Trophoblast cell (in vitro differentiated cells and primary cell): ENCODE measurements around the gene CX3CR1.
"Not testable (repeated sequence)": the region's sequence is repeated elsewhere in the genome, so short reads cannot be mapped to it uniquely, and the experiment has no call there.

Experiments
- DNase-seq, 2 donors: peaks; one replicate each; pipeline ENCODE4 v3.0.0-alpha.2; 2016
- H2AFZ ChIP-seq: 2 replicates; pipeline ENCODE4 v1.6.1; 2013; ENCODE audit warnings: low read length, moderate library complexity, mild to moderate bottlenecking; ENCODE audit not compliant: insufficient read depth, poor library complexity
- H2AK5ac ChIP-seq: 2 replicates; pipeline ENCODE4 v1.6.1; 2013; ENCODE audit warnings: mild to moderate bottlenecking, low read length
- H2BK120ac ChIP-seq: 2 replicates; pipeline ENCODE4 v1.6.1; 2013; ENCODE audit warnings: low read length, mild to moderate bottlenecking, moderate library complexity; ENCODE audit not compliant: insufficient read depth, poor library complexity
- H2BK12ac ChIP-seq: 2 replicates; pipeline ENCODE4 v1.6.1; 2013; ENCODE audit warnings: mild to moderate bottlenecking, low read length, moderate library complexity
- H2BK5ac ChIP-seq: 2 replicates; pipeline ENCODE4 v1.6.1; 2013; ENCODE audit warnings: low read length, low read depth, moderate library complexity, mild to moderate bottlenecking; ENCODE audit not compliant: poor library complexity
- H3K14ac ChIP-seq: 2 replicates; pipeline ENCODE4 v1.6.1; 2013; ENCODE audit warnings: mild to moderate bottlenecking, low read length
- H3K18ac ChIP-seq: 2 replicates; pipeline ENCODE4 v1.6.1; 2013; ENCODE audit warnings: mild to moderate bottlenecking, low read length
- H3K23ac ChIP-seq: 2 replicates; pipeline ENCODE4 v1.6.1; 2013; ENCODE audit warnings: low read length
- H3K27ac ChIP-seq: 2 replicates; pipeline ENCODE4 v1.5.1; 2013; ENCODE audit warnings: low read depth, mild to moderate bottlenecking, inconsistent platforms, low read length, moderate library complexity
- H3K27me3 ChIP-seq: 2 replicates; pipeline ENCODE4 v1.6.1; 2013; ENCODE audit warnings: inconsistent platforms, mild to moderate bottlenecking, low read length, moderate library complexity; ENCODE audit not compliant: insufficient read depth
- H3K36me3 ChIP-seq, 2 experiments: 1 replicate in 1 of 2; 2 replicates in 1 of 2; pipeline ENCODE4 v1.6.1; 2013; ENCODE audit warnings: low read length in 2 of 2, mild to moderate bottlenecking in 2 of 2, moderate library complexity in 1 of 2; ENCODE audit not compliant: insufficient read depth in 2 of 2, control insufficient read depth in 1 of 2
- H3K4ac ChIP-seq: 2 replicates; pipeline ENCODE4 v1.6.1; 2013; ENCODE audit warnings: low read depth, mild to moderate bottlenecking, low read length, moderate library complexity
- H3K4me1 ChIP-seq, 2 experiments: 1 replicate in 1 of 2; 2 replicates in 1 of 2; pipeline ENCODE4 v1.6.1; 2013; ENCODE audit warnings: low read length in 2 of 2, mild to moderate bottlenecking in 2 of 2, moderate library complexity in 1 of 2; ENCODE audit not compliant: insufficient read depth in 2 of 2, control insufficient read depth in 1 of 2
- H3K4me2 ChIP-seq: 2 replicates; pipeline ENCODE4 v1.6.1; 2013; ENCODE audit warnings: inconsistent platforms, mild to moderate bottlenecking, low read length, moderate library complexity
- H3K4me3 ChIP-seq: 2 replicates; pipeline ENCODE4 v1.5.1; 2013; ENCODE audit warnings: mild to moderate bottlenecking, low read depth, low read length, inconsistent platforms
- H3K79me1 ChIP-seq: one replicate; pipeline ENCODE4 v1.6.1; 2013; ENCODE audit warnings: low read length
- H3K79me2 ChIP-seq: 2 replicates; pipeline ENCODE4 v1.6.1; 2013; ENCODE audit warnings: low read length, mild to moderate bottlenecking; ENCODE audit not compliant: control insufficient read depth, insufficient read depth, poor library complexity
- H3K9ac ChIP-seq: 2 replicates; pipeline ENCODE4 v1.6.1; 2013; ENCODE audit warnings: mild to moderate bottlenecking, low read length
- H3K9me3 ChIP-seq: 2 replicates; pipeline ENCODE4 v1.6.1; 2013; ENCODE audit warnings: low read depth, mild to moderate bottlenecking, control low read depth, inconsistent platforms, low read length; ENCODE audit not compliant: insufficient read depth
- H4K12ac ChIP-seq: 2 replicates; pipeline ENCODE4 v1.6.1; 2013; ENCODE audit warnings: low read depth, mild to moderate bottlenecking, low read length, moderate library complexity
- H4K8ac ChIP-seq: 2 replicates; pipeline ENCODE4 v1.6.1; 2013; ENCODE audit warnings: low read depth, mild to moderate bottlenecking, low read length, moderate library complexity
- H4K91ac ChIP-seq: one replicate; pipeline ENCODE4 v1.6.1; 2013; ENCODE audit warnings: low read depth, mild to moderate bottlenecking, low read length, moderate library complexity
- WGBS: extraction: QIAGEN DNeasy Blood & Tissue Kit; methylation state at CpG from one replicate; pipeline ENCODE4 v1.1.7; 2013; ENCODE audit warnings: missing lambda C conversion rate; ENCODE audit not compliant: insufficient read length, insufficient coverage; ENCODE audit errors: extremely low coverage; 5-methylcytosine and 5-hydroxymethylcytosine counted together

Gene CX3CR1

DNA sequence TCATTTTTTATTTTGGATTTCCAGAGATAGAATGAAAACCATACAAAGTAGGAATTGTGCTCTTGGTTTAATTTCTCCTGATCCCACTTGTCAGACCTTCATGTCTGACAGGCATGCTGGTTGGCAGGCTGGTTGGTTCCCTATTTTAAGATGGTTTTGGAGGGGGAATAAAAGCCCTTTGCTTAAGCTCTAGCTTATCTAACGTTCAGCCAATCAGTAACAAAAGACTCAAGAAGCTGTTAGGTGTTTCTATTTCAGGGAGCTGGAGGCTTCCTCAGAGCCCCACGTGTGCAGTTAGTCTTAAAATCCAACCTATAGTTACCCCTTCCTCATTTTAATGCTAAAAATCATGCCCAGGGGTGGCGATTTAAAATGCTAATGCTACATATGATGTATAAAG, 47.0 kb downstream of the CX3CR1 start:
- no peaks in the 10 kb centered on the region for H3K36me3 ChIP-seq
- H3K4ac ChIP-seq = no peak overlapping the region
- no peak overlapping the region for H3K23ac ChIP-seq
- H3K18ac ChIP-seq = no peak overlapping the region
- no peak overlapping the region for H3K27ac ChIP-seq
- no peak overlapping the region for H3K14ac ChIP-seq
- no peak for DNase-seq
- no peaks in the 10 kb centered on the region for H3K79me1 ChIP-seq
- H3K27me3 ChIP-seq = no peaks in the 10 kb centered on the region
- no peak overlapping the region for H3K4me2 ChIP-seq
- H2AFZ ChIP-seq = no peak overlapping the region
- no peak overlapping the region for H2BK12ac ChIP-seq
- H2AK5ac ChIP-seq = no peak overlapping the region
- WGBS = no CpG with 5 or more reads among the region's 3 CpGs
- H3K9ac ChIP-seq = no peak overlapping the region
- H3K79me2 ChIP-seq = no peaks in the 10 kb centered on the region
- H4K12ac ChIP-seq = no peak overlapping the region
- H4K91ac ChIP-seq = no peak overlapping the region
- no peaks in the 10 kb centered on the region for H3K9me3 ChIP-seq
- H2BK120ac ChIP-seq = no peak overlapping the region
- no peak overlapping the region for H2BK5ac ChIP-seq
- no peak overlapping the region for H4K8ac ChIP-seq
- H3K4me1 ChIP-seq = no peaks in the 10 kb centered on the region
- no peak overlapping the region for H3K4me3 ChIP-seq

DNA sequence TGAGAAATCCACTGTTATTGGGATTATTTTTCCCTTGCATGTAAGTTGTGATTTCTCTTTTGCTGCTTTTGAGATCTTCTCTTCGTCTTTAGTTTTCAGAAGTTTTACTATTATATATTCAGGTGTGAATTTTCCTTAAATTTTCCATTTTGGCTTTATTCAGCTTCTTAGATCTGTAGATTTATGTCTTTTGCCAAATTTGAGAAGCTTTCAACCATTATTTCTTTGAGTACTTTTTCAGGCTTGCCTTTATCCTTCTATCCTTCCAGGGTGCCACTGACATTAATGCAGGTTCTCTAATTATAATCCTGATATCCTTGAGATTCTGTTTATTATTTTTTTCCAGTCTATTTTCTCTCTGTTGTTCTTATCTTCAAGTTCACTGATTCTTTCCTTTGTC, 49.4 kb downstream of the CX3CR1 start:
- H2BK120ac ChIP-seq = no peak overlapping the region

DNA sequence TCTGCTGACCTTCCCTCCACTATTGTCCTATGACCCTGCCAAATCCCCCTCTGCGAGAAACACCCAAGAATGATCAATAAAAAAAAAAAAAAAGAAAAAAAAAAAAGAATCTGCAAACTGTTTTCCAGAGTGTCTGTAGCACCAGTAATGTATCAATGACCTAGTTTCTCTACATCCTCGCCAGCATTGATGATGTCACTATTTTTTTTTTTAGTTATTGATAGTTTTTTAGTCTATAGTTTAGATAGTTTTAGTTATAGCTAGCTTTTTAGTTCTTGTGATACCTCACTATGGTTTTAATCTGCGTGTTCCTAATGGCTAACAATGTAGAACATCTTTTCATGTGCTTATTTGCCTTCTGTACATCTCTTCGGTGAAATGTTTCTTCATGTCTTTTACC, 51.3 kb downstream of the CX3CR1 start:
- DNase-seq = no peak
- no peak overlapping the region for H3K9ac ChIP-seq
- no peaks in the 10 kb centered on the region for H3K9me3 ChIP-seq
- no CpG with 5 or more reads among the region's 4 CpGs for WGBS
- H3K27ac ChIP-seq = no peak overlapping the region
- H3K79me1 ChIP-seq = no peaks in the 10 kb centered on the region
- H2BK120ac ChIP-seq = no peak overlapping the region
- no peak overlapping the region for H2AFZ ChIP-seq
- no peak overlapping the region for H4K8ac ChIP-seq
- H3K14ac ChIP-seq = no peak overlapping the region
- no peak overlapping the region for H2AK5ac ChIP-seq
- no peak overlapping the region for H3K4me2 ChIP-seq
- H3K23ac ChIP-seq = no peak overlapping the region
- H3K4me3 ChIP-seq = no peak overlapping the region
- no peaks in the 10 kb centered on the region for H3K4me1 ChIP-seq
- H2BK5ac ChIP-seq = no peak overlapping the region
- no peaks in the 10 kb centered on the region for H3K27me3 ChIP-seq
- H3K18ac ChIP-seq = no peak overlapping the region
- H3K36me3 ChIP-seq = no peaks in the 10 kb centered on the region
- no peak overlapping the region for H3K4ac ChIP-seq
- H4K12ac ChIP-seq = no peak overlapping the region
- no peak overlapping the region for H4K91ac ChIP-seq
- no peak overlapping the region for H2BK12ac ChIP-seq
- no peaks in the 10 kb centered on the region for H3K79me2 ChIP-seq

More for the DNA sequence above, 49.4 kb downstream of the CX3CR1 start:
- H3K4me2 ChIP-seq = no peak overlapping the region
- no peak overlapping the region for H2AFZ ChIP-seq
- H2AK5ac ChIP-seq = no peak overlapping the region
- H3K18ac ChIP-seq = no peak overlapping the region
- no peak overlapping the region for H3K14ac ChIP-seq
- no peak for DNase-seq
- no peak overlapping the region for H2BK12ac ChIP-seq
- H4K12ac ChIP-seq = no peak overlapping the region
- no peak overlapping the region for H3K4me3 ChIP-seq
- H4K91ac ChIP-seq = no peak overlapping the region
- no peak overlapping the region for H3K23ac ChIP-seq
- H3K4ac ChIP-seq = no peak overlapping the region
- no peaks in the 10 kb centered on the region for H3K4me1 ChIP-seq
- H3K36me3 ChIP-seq = no peaks in the 10 kb centered on the region
- no peaks in the 10 kb centered on the region for H3K9me3 ChIP-seq
- WGBS = no CpG with 5 or more reads among the region's 1 CpG
- H3K79me2 ChIP-seq = no peaks in the 10 kb centered on the region
- H4K8ac ChIP-seq = no peak overlapping the region
- H3K27ac ChIP-seq = no peak overlapping the region
- no peak overlapping the region for H2BK5ac ChIP-seq
- no peaks in the 10 kb centered on the region for H3K27me3 ChIP-seq
- no peaks in the 10 kb centered on the region for H3K79me1 ChIP-seq
- H3K9ac ChIP-seq = no peak overlapping the region

DNA sequence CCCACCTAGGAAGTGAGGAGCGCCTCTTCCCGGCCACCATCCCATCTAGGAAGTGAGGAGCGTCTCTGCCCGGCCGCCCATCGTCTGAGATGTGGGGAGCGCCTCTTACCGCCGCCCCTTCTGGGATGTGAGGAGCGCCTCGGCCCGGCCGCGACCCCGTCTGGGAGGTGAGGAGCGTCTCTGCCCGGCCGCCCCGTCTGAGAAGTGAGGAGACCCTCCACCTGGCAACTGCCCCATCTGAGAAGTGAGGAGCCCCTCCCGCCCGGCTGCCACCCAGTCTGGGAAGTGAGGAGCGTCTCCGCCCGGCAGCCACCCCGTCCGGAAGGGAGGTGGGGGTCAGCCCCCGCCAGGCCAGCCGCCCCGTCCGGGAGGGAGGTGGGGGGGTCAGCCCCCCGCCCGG, 52.2 kb downstream of the CX3CR1 start:
- H4K8ac ChIP-seq, H3K79me1 ChIP-seq, H2BK120ac ChIP-seq, H2AFZ ChIP-seq, H4K12ac ChIP-seq, DNase-seq, H3K79me2 ChIP-seq, H3K4me2 ChIP-seq, H3K4ac ChIP-seq, H3K36me3 ChIP-seq, H2AK5ac ChIP-seq, H3K14ac ChIP-seq, H3K9ac ChIP-seq, H3K9me3 ChIP-seq, H3K27me3 ChIP-seq, H3K18ac ChIP-seq, H3K4me1 ChIP-seq, H2BK5ac ChIP-seq, H3K23ac ChIP-seq, H4K91ac ChIP-seq, H3K4me3 ChIP-seq, H2BK12ac ChIP-seq, H3K27ac ChIP-seq: not testable (repeated sequence)
- no CpG with 5 or more reads among the region's 32 CpGs for WGBS
